GM10266 (cell line): Measurements from ENCODE around the gene SDR42E2.
A peak's percentile ranks its signal among the peaks of the same experiment; 100 is the strongest.
"Not testable (repeated sequence)": the region's sequence is repeated elsewhere in the genome, so short reads cannot be mapped to it uniquely, and the experiment has no call there.

Experiments
- DNase-seq: peaks from one replicate; pipeline ENCODE4 v3.0.0; 2012; ENCODE audit errors: extremely low spot score
- TF ChIP-seq, protein P1 (sequence below): IDR thresholded peaks from 2 replicates; pipeline ENCODE4 v1.5.1; 2012; ENCODE audit warnings: mild to moderate bottlenecking, low read depth; ENCODE audit not compliant: control insufficient read depth, insufficient read depth; ENCODE audit errors: missing control alignments

Gene SDR42E2

DNA sequence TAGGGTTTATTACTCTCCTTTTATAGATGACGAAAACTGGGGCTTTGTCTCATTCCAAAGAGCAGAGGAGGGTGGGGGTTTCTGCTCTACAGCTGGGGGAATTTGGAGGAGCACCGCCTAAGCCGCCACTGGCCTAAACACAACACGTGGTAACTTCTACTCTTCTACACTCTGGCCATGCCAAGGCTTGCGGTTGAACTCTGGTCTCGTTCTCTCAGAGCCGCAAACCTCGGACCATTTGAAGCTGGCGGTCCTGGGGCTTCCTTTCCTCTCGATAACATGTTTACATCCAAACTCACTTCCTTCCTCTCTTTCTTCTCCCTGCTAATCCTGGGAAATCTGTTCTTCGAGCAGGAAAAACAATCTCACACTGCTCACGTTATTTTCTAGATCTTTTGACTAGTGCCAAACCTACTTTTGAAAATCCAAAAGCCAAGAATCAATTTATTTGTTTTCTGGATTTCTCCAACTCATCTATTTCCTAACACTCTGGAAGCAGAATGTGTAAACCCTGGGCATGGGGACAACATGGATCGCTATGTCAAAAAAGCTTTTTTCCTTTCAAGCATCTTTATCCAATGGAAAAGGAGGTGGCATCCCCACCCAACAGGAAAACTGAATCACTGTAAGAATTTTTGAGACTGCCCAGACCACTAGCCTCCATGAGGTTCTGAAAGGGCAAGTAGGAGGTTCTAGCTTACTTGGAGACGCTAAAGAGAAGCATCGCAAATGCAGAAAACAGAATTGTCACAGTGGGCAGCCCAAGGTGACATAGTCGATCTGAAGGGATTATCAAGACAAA is 30.2 kb downstream of the SDR42E2 start:
- DNase-seq = peak; percentile 59
- TF ChIP-seq, protein P1, sequence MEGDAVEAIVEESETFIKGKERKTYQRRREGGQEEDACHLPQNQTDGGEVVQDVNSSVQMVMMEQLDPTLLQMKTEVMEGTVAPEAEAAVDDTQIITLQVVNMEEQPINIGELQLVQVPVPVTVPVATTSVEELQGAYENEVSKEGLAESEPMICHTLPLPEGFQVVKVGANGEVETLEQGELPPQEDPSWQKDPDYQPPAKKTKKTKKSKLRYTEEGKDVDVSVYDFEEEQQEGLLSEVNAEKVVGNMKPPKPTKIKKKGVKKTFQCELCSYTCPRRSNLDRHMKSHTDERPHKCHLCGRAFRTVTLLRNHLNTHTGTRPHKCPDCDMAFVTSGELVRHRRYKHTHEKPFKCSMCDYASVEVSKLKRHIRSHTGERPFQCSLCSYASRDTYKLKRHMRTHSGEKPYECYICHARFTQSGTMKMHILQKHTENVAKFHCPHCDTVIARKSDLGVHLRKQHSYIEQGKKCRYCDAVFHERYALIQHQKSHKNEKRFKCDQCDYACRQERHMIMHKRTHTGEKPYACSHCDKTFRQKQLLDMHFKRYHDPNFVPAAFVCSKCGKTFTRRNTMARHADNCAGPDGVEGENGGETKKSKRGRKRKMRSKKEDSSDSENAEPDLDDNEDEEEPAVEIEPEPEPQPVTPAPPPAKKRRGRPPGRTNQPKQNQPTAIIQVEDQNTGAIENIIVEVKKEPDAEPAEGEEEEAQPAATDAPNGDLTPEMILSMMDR = no peak

DNA sequence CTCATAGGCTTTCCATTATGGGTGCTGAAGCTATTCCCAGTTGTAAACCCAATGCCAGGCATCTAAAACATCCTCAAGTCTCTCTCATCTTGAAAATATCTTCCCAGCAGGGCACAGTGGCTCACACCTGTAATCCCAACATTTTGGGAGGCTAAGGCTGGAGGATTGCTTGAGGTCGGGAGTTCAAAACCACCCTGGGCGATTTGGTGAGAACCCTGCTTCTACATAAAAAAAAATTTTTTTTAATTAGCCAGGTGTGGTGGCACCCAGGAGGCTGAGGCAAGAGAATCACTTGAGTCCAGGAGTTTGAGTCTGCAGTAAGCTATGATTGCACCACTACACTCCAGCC is 30.7 kb downstream of the SDR42E2 start:
- TF ChIP-seq, protein P1 = no peak
- DNase-seq = no peak

DNA sequence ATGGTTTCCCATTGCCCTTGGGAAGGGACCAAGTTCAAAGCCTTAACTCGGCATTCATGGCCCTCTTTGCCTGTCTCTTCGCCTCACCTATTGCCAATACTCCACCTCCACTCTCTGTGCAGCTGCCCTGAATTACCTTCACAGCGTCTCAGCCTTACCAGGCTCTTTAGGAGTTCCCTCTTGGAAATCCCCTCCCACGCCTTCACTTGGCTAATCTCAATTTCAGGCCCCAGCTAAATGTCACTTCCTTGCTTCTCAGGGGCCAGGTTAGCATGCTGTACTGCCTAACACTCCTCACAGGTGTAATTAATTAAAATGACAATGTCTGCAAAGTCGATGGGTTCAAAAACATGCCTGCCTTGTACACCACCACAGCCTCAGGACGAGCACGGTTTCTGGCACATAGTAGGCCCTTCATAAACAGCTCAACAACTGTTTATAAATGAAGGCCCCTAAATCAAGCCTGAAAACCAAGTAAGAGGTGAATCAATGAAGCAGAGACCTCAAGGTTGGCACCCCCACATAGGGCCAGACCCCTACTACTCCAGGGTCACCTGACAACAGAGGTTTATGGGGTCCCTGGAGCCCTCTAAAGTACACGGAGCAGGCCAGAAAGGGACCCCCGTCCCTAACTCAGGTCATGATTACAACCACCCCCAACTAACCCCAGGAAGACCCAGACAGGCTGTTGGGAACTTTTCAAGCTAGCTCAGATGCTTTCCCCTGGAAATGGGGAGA is 32.6 kb downstream of the SDR42E2 start:
- TF ChIP-seq, protein P1 = no peak
- DNase-seq = no peak

DNA sequence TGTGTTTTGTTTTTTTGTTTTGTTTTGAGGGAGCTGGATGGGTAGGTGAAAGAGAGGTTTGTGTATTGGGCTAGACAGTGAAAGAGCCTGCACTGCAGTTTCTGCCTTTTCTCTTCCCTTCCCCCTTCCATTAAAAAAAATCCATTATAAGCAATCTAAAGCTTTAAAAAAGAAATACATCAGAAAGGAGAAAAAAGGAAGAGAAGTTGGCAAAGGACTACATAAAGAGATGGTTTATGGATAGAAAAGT is 33.1 kb downstream of the SDR42E2 start:
- TF ChIP-seq, protein P1 = no peak
- no peak for DNase-seq

DNA sequence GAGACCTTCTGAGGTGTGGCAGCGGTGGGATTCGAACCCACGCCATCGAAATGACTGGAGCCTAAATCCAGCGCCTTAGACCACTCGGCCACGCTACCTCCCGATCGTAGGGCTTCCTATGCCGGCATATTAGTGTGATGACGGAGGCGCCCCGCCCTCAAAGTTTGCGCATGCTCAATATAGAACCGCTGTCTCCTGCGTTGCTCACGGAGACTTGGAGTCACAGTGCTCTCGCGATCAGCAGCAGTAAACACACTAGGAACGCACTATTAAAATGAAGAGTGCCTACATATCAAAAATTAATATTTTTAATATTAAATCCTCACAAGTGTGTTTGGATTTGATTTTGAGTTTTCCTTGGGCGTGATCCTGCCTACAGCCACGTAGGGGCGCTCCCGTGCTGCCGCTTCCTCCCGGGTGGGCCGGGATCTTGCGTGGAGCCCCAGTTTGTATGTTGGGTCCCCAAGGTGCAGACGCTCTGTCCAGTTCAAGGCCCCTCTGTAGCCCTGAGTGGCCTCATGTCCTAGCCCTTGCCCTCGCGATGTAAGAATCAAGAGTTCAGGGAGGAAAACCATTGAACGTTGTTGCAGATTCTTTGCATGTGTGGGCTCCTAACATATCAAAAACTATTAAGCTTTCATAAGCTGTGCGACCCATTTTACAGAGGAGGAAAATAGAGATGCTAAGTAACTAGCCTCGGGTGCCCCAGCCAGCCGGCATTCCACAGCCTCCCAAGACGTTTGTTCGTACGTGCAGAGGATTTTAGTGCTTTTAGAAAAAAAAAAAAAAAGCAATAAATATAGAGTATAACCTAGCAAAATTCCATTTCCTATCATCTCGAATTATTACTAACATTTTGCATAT is 33.6 kb downstream of the SDR42E2 start:
- TF ChIP-seq, protein P1 = peak; percentile 72
- peak; percentile 70 for DNase-seq

DNA sequence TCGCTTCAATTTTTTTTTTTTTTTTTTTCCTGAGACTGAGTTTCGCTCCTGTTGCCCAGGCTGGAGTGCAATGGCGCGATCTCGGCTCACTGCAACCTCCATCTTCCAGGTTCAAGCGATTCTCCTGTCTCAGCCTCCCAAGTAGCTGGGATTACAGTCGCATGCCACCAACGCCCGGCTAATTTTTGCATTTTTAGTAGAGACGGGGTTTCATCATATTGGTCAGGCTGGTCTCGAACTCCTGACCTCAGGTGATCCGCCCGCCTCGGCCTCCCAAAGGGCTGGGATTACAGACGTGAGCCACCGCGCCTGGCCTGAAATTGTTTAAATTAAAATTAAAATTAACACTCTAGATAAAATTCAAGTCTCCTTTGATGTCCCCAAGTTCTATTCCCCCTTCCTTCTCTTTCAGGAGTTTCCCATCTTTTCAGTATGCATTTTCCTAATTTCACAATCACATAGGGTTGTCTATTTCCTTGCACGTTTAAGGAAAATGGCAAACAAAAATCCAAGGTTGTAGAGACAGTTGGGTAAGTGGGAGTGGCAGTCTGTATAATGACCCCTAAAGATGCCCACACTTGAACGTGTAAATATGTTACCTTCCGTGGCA is 34.4 kb downstream of the SDR42E2 start:
- not testable (repeated sequence) for DNase-seq

DNA sequence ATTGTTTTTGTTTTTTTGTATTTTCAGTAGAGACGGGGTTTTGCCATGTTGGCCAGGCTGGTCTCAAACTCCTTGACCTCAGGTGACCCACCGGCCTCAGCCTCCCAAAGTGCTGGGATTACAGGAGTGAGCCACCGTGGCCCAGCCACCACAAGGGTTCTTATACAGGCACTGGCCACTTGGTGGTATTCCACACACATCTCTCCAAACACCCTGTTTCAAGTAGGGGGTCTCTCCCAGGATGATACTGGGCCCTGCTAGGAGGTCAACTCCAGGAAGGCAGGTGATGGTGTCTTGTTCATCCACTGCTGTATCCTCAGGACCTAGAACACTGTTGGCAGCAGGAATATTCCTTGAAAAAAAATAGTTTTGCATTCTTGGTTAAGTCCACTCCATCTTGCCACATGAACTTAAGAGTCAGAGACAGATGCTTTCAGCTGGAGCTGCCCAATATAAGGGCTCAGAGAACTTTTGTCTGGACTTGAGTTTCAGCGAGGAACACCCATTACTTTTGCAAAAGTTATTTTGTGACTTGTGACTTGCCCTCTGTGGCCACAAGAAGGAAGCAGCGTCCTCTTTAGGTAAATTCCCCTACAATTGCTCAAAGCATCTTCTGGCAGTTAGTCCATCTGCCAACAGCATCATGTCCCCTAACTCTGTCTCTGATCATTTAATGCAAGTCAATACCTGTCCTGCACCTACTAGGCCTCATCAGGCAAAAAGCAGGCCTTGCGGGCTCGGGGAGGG is 36.4 kb downstream of the SDR42E2 start:
- TF ChIP-seq, protein P1 = peak; percentile 31
- no peak for DNase-seq
